Fibroblast of lung (primary cell): ENCODE measurements around the gene KPNB1.

Experiments
- EZH2 ChIP-seq: IDR thresholded peaks from 2 replicates; pipeline ENCODE4 v1.5.1; 2012; ENCODE audit warnings: low read length, control low read depth, mild to moderate bottlenecking; ENCODE audit errors: missing control alignments
- TF ChIP-seq, protein P1 (sequence below), 2 donors: IDR thresholded peaks in 1 of 2; conservative IDR thresholded peaks in 1 of 2; 1 replicate in 1 of 2; 2 replicates in 1 of 2; pipeline ENCODE4 v1.5.1; 2011 to 2012; ENCODE audit warnings: low read length in 2 of 2, control low read depth in 1 of 2, inconsistent platforms in 1 of 2, low read depth in 1 of 2, mild to moderate bottlenecking in 1 of 2

GRCh38 chr17:47693731-47694580, 44.2 kb downstream of the KPNB1 start, which contains the start of gene TBKBP1:
- TF ChIP-seq, protein P1, sequence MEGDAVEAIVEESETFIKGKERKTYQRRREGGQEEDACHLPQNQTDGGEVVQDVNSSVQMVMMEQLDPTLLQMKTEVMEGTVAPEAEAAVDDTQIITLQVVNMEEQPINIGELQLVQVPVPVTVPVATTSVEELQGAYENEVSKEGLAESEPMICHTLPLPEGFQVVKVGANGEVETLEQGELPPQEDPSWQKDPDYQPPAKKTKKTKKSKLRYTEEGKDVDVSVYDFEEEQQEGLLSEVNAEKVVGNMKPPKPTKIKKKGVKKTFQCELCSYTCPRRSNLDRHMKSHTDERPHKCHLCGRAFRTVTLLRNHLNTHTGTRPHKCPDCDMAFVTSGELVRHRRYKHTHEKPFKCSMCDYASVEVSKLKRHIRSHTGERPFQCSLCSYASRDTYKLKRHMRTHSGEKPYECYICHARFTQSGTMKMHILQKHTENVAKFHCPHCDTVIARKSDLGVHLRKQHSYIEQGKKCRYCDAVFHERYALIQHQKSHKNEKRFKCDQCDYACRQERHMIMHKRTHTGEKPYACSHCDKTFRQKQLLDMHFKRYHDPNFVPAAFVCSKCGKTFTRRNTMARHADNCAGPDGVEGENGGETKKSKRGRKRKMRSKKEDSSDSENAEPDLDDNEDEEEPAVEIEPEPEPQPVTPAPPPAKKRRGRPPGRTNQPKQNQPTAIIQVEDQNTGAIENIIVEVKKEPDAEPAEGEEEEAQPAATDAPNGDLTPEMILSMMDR (conservative IDR thresholded peaks at IDR 0.05 in 1 of 2, IDR thresholded peaks at IDR 0.05 in 1 of 2; ENCODE audit: low read depth in 1 of 2, low read length in 2 of 2) = no peak
- TF ChIP-seq EZH2 = no peak
